ENCODE results near the gene LNX1.

LNX1 gene

DNA sequence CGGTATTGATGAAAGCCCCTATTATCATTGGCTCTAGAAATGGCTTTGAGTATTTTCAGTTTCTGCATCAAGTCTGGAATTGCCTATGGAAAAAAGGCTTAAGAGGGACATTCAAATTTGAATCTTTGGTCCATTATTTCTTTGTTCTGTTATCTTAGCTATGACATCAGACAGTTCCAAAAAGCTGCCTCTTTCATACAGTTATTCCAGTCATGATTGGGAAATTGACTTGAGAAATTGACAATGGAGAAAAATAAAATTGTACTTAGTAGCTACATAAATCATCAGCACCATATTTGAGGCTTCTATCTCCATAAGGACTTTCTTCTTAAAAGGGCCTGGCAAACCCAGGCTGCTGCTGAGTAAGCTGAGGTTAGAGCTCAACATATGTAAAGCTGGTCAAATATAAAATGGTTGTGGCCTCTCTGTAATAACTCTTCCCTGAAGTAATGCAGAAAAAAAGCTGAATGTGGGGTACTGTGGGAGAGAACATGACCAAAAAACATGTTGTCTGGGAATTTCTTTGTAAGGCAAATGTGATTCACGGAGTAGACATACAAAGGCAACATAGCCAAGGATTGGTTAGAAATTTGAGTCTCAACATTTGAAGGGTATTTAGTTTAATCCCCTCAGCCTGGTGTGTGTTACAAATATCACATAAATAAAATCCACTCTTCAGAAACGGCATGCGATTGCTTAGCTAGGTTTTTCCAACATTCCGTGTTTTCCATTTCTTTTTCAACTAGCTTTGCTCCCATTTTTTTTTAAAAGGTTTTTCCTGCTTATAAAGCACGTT lies 100.9 kb downstream of the LNX1 start:
- no peaks in the 10 kb centered on the region for H3K27me3 ChIP-seq (ENCODE audit: insufficient read depth, low read length, poor library complexity, severe bottlenecking)
- H2AFZ ChIP-seq (ENCODE audit: low read length): no peak overlapping the region
- H3K79me2 ChIP-seq (ENCODE audit: insufficient read depth, low read length): no peaks in the 10 kb centered on the region
- H3F3A ChIP-seq (ENCODE audit: low read depth): no peaks in the 10 kb centered on the region
- no peaks in the 10 kb centered on the region for H3K36me3 ChIP-seq (ENCODE audit: insufficient read depth, low read length)
- no peaks in the 10 kb centered on the region for H4K20me1 ChIP-seq (ENCODE audit: insufficient read depth, low read length, poor library complexity, severe bottlenecking)
- no peaks in the 10 kb centered on the region for H3K9me2 ChIP-seq (replicated peaks; ENCODE audit: low read depth, low read length)
- H3K4me1 ChIP-seq (ENCODE audit: insufficient read depth, low read length, poor library complexity, severe bottlenecking): no peaks in the 10 kb centered on the region
- no peak for TF ChIP-seq EZH2phosphoT487 (IDR thresholded peaks at IDR 0.05; ENCODE audit: borderline replicate concordance)
- TF ChIP-seq, protein P1, sequence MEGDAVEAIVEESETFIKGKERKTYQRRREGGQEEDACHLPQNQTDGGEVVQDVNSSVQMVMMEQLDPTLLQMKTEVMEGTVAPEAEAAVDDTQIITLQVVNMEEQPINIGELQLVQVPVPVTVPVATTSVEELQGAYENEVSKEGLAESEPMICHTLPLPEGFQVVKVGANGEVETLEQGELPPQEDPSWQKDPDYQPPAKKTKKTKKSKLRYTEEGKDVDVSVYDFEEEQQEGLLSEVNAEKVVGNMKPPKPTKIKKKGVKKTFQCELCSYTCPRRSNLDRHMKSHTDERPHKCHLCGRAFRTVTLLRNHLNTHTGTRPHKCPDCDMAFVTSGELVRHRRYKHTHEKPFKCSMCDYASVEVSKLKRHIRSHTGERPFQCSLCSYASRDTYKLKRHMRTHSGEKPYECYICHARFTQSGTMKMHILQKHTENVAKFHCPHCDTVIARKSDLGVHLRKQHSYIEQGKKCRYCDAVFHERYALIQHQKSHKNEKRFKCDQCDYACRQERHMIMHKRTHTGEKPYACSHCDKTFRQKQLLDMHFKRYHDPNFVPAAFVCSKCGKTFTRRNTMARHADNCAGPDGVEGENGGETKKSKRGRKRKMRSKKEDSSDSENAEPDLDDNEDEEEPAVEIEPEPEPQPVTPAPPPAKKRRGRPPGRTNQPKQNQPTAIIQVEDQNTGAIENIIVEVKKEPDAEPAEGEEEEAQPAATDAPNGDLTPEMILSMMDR (conservative IDR thresholded peaks at IDR 0.05; ENCODE audit: low read length): no peak
- H3K9me3 ChIP-seq (ENCODE audit: insufficient read depth, low read depth, low read length): no peaks in the 10 kb centered on the region
- no peak overlapping the region for H3K4me2 ChIP-seq (ENCODE audit: low read depth, low read length, poor library complexity, severe bottlenecking)
- H3K4me3 ChIP-seq (ENCODE audit: low read length, poor library complexity, severe bottlenecking): no peak overlapping the region
- no peak overlapping the region for H3K9ac ChIP-seq (ENCODE audit: low read depth, low read length, poor library complexity, severe bottlenecking)

DNA sequence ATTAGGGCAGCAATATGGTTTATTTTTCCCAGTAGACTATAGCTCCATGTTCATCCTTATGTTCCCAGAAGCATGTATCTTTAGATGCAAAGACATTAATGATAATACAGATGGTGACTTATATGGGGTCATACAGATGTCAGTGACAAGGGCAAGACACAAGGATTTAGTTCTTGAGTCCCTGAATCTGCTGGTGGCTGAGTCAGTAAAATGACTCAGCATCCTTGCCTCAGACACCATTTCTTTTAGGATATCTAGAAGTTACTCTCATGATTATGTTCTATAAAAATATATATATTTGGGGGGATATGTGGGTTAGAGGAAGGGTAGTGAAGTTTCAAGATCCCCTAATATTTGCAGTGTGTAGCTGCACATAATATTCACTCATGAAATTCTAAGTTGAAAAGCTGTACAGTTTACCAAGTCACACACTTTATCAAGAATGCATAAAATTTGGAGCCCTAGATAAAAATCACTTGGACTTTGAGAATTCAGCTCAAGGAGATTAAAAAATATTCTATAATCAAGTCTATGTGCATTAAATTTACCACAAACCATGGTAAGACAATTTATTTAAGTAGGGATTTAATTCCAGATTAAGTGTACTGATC lies 101.9 kb downstream of the LNX1 start:
- no peak overlapping the region for H3K4me3 ChIP-seq (ENCODE audit: low read length, poor library complexity, severe bottlenecking)
- H3K9me3 ChIP-seq (ENCODE audit: insufficient read depth, low read depth, low read length): no peaks in the 10 kb centered on the region
- TF ChIP-seq EZH2phosphoT487 (IDR thresholded peaks at IDR 0.05; ENCODE audit: borderline replicate concordance): no peak
- TF ChIP-seq, protein P1 (conservative IDR thresholded peaks at IDR 0.05; ENCODE audit: low read length): no peak
- H3K79me2 ChIP-seq (ENCODE audit: insufficient read depth, low read length): no peaks in the 10 kb centered on the region
- H2AFZ ChIP-seq (ENCODE audit: low read length): no peak overlapping the region
- H3K27me3 ChIP-seq (ENCODE audit: insufficient read depth, low read length, poor library complexity, severe bottlenecking): no peaks in the 10 kb centered on the region
- H3K4me1 ChIP-seq (ENCODE audit: insufficient read depth, low read length, poor library complexity, severe bottlenecking): no peaks in the 10 kb centered on the region
- H3F3A ChIP-seq (ENCODE audit: low read depth): no peaks in the 10 kb centered on the region
- no peaks in the 10 kb centered on the region for H4K20me1 ChIP-seq (ENCODE audit: insufficient read depth, low read length, poor library complexity, severe bottlenecking)
- H3K9ac ChIP-seq (ENCODE audit: low read depth, low read length, poor library complexity, severe bottlenecking): no peak overlapping the region
- no peaks in the 10 kb centered on the region for H3K9me2 ChIP-seq (replicated peaks; ENCODE audit: low read depth, low read length)
- H3K36me3 ChIP-seq (ENCODE audit: insufficient read depth, low read length): no peaks in the 10 kb centered on the region
- H3K4me2 ChIP-seq (ENCODE audit: low read depth, low read length, poor library complexity, severe bottlenecking): no peak overlapping the region

DNA sequence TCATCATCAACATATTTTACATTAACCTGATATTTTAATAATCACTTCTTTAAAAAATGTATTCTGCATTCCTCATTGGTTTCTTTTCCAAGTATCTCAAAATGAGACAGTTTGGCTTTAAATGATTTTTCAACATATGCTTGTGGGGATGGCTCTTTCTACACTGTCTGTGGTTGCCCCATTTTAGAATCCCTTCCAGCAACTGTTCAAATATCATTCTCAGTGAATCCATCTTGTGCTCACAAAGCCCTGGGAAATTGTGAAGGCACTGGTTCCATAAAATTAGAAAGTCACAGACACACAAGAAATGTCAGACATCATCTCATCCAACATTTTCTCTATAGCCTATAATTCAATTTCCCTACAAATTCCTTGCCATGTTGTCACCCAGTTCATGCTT lies 103.5 kb downstream of the LNX1 start:
- H3K9ac ChIP-seq (ENCODE audit: low read depth, low read length, poor library complexity, severe bottlenecking): no peak overlapping the region
- TF ChIP-seq, protein P1 (conservative IDR thresholded peaks at IDR 0.05; ENCODE audit: low read length): no peak
- TF ChIP-seq EZH2phosphoT487 (IDR thresholded peaks at IDR 0.05; ENCODE audit: borderline replicate concordance): no peak
- H3K9me3 ChIP-seq (ENCODE audit: insufficient read depth, low read depth, low read length): no peaks in the 10 kb centered on the region
- no peaks in the 10 kb centered on the region for H3K27me3 ChIP-seq (ENCODE audit: insufficient read depth, low read length, poor library complexity, severe bottlenecking)
- H3K9me2 ChIP-seq (replicated peaks; ENCODE audit: low read depth, low read length): no peaks in the 10 kb centered on the region
- no peaks in the 10 kb centered on the region for H3K4me1 ChIP-seq (ENCODE audit: insufficient read depth, low read length, poor library complexity, severe bottlenecking)
- no peaks in the 10 kb centered on the region for H3F3A ChIP-seq (ENCODE audit: low read depth)
- H3K79me2 ChIP-seq (ENCODE audit: insufficient read depth, low read length): no peaks in the 10 kb centered on the region
- H3K36me3 ChIP-seq (ENCODE audit: insufficient read depth, low read length): no peaks in the 10 kb centered on the region
- H3K4me3 ChIP-seq (ENCODE audit: low read length, poor library complexity, severe bottlenecking): no peak overlapping the region
- H2AFZ ChIP-seq (ENCODE audit: low read length): no peak overlapping the region
- H4K20me1 ChIP-seq (ENCODE audit: insufficient read depth, low read length, poor library complexity, severe bottlenecking): no peaks in the 10 kb centered on the region
- H3K4me2 ChIP-seq (ENCODE audit: low read depth, low read length, poor library complexity, severe bottlenecking): no peak overlapping the region

Measured in Loucy (cell line).